ENCODE data around the gene NKX2-3. TPM values are rescaled to one million over a fixed set of nuclear protein-coding genes. Genes with fewer than 3 reads are reported as not detected.

The NKX2-3 gene
- total RNA-seq, 2 experiments from 2014 or later: not detected

- ChIA-PET CTCF (ENCODE audit: unreplicated experiment) (no interaction called here), POLR2A (no interaction called here)
- Histone ChIP-seq H3K4me2 (ENCODE audit: low read length) (no peak overlapping the region), H2AFZ (ENCODE audit: low read length) (no peak overlapping the region), H3K9me2 (ENCODE audit: insufficient read depth, low read length) (no peaks in the 10 kb centered on the region), H3K79me2 (ENCODE audit: insufficient read depth, low read depth, low read length) (no peaks in the 10 kb centered on the region), H3K4me1 (ENCODE audit: insufficient read depth, low read length, poor library complexity, severe bottlenecking) (no peaks in the 10 kb centered on the region), H3K4me3 (ENCODE audit: low read depth, low read length, poor library complexity, severe bottlenecking) (no peak overlapping the region), H3K36me3 (ENCODE audit: insufficient read depth, low read length) (no peaks in the 10 kb centered on the region), H4K20me1 (ENCODE audit: insufficient read depth, low read length) (no peaks in the 10 kb centered on the region), H3K9me3 (ENCODE audit: low read length) (no peaks in the 10 kb centered on the region), H3K27ac (ENCODE audit: low read depth, low read length, poor library complexity, severe bottlenecking) (no peak overlapping the region)
- intact Hi-C loops (cut with micrococcal nuclease; ENCODE audit: unreplicated experiment): no loop called here
- no TSS peak for BruUV-seq (replicated peaks)
- TF ChIP-seq EZH2phosphoT487 (IDR thresholded peaks at IDR 0.05; ENCODE audit: borderline replicate concordance, low read depth, low read length): no peak
- TF ChIP-seq CTCF (conservative IDR thresholded peaks at IDR 0.05; ENCODE audit: low read length): no peak
- no peak for DNase-seq (ENCODE audit: low spot score)
These were observed 1.6 kb upstream of the NKX2-3 start for GRCh38 chr10:99531026-99531695.

- ChIA-PET POLR2A (no interaction called here), CTCF (ENCODE audit: unreplicated experiment) (no interaction called here)
- no peak for DNase-seq (ENCODE audit: low spot score)
- no peak overlapping the region for H2AFZ ChIP-seq (ENCODE audit: low read length)
- intact Hi-C loops (cut with micrococcal nuclease; ENCODE audit: unreplicated experiment): no loop called here
- TF ChIP-seq EZH2phosphoT487 (IDR thresholded peaks at IDR 0.05; ENCODE audit: borderline replicate concordance, low read depth, low read length) (no peak), CTCF (conservative IDR thresholded peaks at IDR 0.05; ENCODE audit: low read length) (no peak)
- no TSS peak for BruUV-seq (replicated peaks)
- H3K79me2 ChIP-seq (ENCODE audit: insufficient read depth, low read depth, low read length): no peaks in the 10 kb centered on the region
- no peaks in the 10 kb centered on the region for H3K36me3 ChIP-seq (ENCODE audit: insufficient read depth, low read length)
- H3K4me3 ChIP-seq (ENCODE audit: low read depth, low read length, poor library complexity, severe bottlenecking): no peak overlapping the region
- no peak overlapping the region for H3K27ac ChIP-seq (ENCODE audit: low read depth, low read length, poor library complexity, severe bottlenecking)
- H3K4me2 ChIP-seq (ENCODE audit: low read length): no peak overlapping the region
- H3K9me3 ChIP-seq (ENCODE audit: low read length): no peaks in the 10 kb centered on the region
- H3K9me2 ChIP-seq (ENCODE audit: insufficient read depth, low read length): no peaks in the 10 kb centered on the region
- H3K4me1 ChIP-seq (ENCODE audit: insufficient read depth, low read length, poor library complexity, severe bottlenecking): no peaks in the 10 kb centered on the region
- no peaks in the 10 kb centered on the region for H4K20me1 ChIP-seq (ENCODE audit: insufficient read depth, low read length)
These were observed 797 bp upstream of the NKX2-3 start for GRCh38 chr10:99531696-99532593.

Measured in OCI-LY7 (cell line).